GM18526 (cell line): ENCODE results near the gene LNPEP.

Source experiments
- POLR2A ChIP-seq: IDR thresholded peaks from 3 replicates; pipeline ENCODE4 v1.6.1; 2011; ENCODE audit not compliant: insufficient read length; ENCODE audit errors: extremely low read depth

Gene LNPEP

DNA sequence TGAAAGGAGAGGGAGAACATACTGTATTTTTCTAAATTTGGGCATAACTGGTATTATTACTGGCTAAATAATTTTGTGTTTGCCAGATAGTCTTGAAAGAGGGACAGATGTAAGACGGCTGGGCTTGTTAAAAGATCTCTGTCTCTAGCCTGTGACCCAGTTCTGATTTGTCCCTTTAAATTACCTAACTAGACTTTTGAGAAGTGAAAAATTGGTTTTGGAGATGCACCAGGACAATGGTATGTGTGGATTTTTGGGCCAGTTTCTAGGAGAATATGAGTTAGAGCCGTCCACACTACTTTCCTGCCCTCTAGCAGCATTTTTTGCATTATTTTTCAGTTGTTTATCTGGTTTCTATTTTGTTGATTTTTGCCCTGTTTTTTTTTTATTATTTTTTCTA is 33.5 kb downstream of the LNPEP start:
- no peak for TF ChIP-seq POLR2A

DNA sequence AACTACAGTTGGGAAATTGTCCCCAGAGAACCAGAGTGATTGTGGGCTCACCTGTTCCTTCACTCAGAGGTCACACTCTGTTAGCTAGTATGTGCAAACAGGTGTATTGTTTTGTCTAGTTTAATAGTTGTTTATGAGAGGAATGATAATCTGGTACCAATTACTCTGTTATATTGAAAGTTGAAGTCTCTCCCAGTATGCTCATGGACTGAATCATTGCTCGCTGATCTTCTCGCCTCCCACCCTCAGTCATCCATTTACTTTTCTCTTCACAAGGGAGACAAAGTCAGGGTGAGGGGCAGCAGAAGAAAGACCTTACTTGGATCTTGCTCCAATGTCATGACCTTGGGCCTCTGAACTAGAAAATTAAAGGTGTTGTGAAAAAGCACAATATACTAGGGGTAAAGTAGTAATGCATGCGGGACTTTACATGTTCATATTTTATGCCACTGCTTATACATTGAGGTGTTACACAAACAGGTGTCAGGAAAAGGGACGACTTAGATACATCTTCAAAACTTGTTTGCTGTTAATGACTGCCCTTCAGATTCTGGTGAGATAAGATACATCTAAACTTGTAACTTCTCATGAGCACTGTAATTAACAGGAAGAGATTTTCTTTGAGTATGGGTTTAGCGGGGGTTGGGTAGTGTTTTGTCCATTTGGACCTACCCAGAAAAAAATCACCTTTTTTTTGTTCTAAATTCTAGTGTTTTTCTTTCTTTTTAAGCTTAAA is 36.9 kb downstream of the LNPEP start:
- TF ChIP-seq POLR2A: no peak

DNA sequence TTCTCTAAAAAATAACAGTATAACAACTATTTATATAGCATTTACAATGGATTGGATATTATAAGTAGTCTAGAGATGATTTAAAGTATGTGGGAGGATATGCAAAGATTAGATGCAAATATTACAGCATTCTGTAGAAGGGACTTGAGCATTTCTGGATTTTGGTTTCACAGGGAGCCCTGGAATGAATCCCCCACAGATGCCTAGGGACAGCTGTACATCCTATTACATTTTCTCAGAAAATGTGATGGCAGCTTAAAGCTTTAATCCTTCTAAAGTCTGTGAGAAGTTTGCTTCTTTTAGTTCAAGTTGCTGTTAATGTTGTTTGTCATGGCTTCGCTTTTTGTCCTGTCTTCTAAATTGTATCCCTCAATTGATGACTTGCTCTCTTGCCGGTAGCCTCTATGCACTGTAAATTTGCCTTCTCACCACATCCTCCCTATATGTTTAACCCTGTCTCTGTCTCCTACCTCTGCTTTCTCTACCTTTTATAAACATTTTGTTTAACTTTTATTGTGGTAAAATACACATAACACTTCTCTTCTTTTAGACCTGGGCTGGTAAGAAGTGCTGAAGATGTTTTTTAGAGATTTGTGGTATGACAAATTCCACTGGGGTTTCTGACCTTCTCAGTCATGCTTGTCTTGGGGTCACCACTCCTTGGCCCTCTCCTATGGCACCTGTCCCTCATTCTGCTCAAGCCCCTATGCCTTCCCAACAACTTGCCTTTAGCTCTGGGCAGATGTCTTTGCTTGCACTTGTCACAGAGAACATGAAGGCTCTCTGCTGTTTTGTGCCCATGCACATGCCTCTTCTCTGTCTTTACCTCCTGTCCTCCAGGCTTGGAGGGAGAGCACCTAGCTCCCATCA is 37.9 kb downstream of the LNPEP start:
- no peak for TF ChIP-seq POLR2A

DNA sequence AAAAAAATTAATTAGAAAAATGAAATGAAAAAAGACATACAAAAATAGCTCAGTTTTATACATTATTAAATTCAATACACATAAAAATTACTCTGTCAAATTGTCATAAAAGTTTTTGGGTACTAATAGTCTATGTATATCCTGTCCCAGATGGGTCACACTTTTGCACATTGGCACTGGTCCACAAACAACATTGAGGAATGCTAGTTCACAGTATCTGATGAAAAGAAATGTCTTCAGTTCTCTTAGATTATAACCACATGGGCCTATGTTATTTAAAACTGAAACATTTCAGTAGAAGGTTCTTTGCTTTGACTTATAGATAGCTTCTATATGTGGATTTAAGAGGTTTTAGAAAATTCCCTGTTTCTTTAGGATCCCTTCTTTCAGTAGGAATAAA is 39.8 kb downstream of the LNPEP start:
- no peak for TF ChIP-seq POLR2A

DNA sequence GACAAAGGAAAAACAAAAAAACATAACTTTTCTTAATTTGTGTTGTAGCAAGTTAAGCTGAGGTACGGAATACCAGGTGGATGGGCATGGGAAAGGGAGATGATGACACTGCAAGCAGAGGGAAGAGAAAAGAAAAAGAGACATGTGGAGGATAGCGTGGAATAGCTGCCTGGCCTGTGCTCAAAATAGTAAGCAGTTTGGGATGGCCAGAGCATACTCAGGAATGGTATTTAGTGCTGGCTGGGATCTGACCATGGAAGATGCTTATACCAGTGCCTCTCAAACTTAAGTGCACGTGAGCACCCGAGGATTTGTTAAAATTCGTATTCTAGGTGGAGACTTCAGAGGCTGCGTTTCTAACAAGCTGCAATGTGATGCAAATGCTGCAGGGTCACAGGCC is 41.3 kb downstream of the LNPEP start:
- TF ChIP-seq POLR2A: no peak

DNA sequence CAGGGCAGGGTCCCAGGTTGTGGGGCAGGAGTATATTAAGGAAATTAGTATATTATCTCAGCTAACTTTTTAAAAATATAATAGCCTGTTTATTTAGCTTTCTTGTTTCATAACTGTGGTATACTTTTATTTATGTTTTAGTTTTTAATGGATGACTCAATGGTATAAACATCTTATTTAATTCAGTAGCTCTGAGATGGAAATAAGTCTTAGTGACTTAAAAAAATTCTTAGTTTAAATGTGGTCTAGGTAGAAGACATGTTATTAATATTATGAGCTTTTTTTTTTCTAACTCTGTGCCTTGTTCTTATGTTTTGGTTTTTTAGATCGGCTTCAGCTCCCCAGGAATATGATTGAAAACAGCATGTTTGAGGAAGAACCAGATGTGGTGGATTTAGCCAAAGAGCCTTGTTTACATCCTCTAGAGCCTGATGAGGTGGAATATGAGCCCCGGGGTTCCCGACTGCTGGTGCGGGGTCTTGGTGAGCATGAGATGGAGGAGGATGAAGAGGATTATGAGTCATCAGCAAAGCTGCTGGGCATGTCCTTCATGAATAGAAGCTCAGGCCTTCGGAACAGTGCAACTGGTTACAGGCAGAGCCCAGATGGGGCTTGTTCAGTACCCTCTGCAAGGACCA is 43.1 kb downstream of the LNPEP start:
- TF ChIP-seq POLR2A: no peak

DNA sequence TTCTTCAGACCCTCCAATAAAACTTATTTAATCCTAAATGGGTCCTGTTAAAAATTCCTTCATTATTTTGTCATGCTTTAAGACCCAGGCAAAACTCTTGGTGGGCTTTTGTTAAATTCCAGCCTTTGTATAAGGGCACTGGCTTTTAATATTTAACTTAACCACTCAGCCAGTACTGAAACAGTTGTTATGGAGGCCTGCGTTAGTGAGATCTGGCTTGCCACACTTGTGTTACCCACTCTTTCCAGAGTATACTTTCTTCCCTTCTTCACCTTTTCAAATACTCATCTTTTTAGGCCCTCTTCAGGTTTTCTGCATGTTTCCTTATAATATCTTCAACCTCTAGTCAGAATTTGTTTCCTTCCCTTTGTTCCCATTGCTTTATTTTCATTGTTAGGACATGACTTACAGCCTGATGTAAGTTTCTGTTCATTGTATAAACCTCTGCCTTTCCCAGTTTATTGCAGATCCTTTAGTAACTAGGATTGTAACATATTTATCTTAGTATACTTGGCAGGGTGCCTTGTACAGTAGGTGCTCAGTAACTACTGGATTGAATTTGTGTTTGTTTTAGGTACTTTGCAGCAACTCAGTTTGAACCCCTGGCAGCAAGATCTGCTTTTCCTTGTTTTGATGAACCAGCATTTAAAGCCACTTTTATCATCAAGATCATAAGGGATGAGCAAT is 48.8 kb downstream of the LNPEP start:
- TF ChIP-seq POLR2A: no peak

DNA sequence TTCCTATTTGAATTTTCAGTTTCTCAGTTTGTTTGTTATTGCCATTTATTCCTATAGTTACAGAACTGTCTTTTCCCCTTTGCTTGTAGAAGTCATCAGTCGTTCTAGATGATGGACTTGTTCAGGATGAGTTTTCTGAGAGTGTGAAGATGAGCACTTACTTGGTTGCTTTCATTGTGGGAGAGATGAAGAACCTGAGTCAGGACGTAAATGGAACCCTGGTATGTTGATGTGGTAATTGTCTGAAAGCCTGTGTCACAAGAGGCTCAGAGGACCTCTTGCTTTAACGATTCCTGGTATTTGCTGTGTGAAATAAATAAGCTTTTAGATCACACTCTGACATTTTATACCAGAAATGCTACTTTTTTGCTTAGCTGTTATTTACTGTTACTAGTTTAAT is 50.6 kb downstream of the LNPEP start:
- no peak for TF ChIP-seq POLR2A

DNA sequence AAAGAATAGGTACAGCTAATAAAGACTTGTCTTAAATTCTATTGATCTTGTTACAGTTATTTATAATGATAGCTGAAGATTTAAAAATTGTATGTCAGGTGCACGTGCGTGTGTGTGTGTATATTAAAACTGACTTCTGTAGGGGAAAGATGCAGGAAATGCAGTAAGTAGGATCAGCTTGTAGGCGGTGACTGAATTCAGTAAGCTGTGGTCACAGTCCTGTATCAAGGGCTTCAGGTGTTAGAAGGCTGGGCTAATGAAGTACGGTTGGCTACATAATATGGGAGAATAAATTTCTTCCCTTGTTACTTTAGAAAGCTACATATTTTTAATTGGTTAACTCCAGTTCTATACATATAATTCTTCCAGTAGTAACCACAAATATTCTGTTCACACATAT is 54.2 kb downstream of the LNPEP start:
- no peak for TF ChIP-seq POLR2A

DNA sequence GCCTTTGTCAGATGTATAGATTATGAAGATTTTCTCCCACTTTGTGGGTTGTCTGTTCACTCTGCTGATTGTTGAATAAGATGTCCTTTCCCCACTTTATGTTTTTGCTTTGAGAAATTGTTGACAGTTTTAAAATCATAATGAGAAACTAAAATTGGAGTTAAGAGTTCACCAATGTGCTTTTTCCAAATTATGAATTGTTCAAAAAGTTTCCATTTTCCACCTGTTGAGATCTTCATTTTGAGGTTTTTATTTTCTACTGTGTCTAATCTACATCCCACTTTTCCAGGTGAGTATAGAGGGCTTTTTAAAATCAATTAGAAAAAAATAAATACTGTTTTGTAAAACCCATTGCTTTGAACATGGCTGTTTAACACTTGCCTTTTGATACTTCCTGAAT is 55.8 kb downstream of the LNPEP start:
- TF ChIP-seq POLR2A: no peak

DNA sequence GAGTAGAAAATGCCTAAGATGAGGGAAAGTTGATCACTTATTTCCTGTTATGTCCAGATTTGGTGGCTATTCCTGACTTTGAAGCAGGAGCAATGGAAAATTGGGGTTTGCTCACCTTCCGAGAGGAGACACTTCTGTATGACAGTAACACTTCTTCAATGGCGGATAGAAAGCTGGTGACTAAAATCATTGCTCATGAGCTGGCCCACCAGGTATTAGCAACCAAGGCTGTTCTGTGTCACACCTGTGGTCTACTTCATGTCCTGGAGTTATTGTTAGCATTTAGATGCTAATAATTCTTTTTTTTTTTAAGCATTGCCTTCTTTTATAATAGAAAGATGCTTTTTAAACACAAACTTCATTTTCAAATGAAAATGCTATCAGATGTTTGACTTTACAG is 57.9 kb downstream of the LNPEP start:
- TF ChIP-seq POLR2A: no peak

DNA sequence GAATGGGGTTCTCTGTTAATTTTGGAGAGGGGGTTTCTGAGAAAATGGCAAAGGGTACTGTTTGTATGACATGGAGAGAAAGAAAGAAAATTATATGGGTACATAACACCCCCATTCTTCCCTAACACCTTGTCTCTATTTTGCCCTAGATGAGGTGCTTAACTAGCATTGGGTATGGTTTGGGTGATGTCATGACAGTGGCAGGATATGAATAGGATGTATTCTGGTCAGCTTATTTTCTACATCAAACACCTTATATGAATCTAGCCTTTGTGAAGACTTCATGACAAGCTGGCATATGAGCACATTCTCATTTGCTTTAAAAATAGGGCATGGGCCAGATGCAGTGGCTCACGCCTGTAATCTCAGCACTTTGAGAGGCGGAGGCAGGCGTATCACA is 58.6 kb downstream of the LNPEP start:
- no peak for TF ChIP-seq POLR2A

DNA sequence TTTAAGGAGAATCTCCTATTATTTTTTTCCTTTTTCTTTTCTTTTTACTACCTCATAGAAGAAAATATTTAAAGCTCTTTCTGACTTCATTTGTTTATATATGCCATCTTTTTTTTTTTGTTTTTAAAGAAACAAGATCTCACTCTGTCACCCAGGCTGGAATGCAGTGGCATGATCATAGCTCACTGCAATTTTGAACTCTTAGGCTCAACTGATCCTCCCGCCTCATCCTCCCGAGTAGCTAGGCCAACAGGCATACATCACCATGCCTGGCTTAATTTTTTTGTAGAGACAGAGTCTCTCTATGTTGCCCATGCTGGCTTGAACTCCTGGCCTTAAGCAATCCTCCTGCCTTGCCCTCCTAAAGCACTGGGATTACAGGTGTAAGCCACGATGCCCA is 59.5 kb downstream of the LNPEP start:
- TF ChIP-seq POLR2A: no peak

DNA sequence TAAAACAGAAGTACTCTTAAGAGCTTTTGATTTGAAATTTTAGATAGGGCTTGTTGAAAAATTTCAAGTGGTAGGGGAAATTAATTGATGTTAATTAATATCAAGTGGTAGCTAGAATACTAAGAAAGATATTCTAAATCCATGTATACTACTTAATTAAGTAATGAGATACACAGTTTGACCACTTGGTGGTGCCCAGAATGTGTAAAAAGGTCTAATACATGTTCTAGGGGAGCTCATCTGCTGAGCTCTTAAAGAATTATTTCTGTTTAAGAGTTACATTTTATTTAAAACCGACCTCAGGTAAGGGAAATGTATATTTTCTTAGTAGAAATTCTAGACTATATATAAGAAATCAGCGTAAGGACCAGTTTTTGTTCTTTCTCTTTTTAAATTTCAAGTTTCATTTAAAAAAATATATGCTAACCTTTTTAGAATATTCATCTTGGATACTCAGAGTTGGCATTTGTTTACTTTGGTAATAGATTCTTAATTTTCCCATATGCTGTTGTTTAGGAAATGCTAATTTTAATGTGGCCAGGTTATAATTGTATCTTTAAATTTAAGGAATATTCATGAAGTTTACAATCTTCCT is 61.5 kb downstream of the LNPEP start:
- no peak for TF ChIP-seq POLR2A

DNA sequence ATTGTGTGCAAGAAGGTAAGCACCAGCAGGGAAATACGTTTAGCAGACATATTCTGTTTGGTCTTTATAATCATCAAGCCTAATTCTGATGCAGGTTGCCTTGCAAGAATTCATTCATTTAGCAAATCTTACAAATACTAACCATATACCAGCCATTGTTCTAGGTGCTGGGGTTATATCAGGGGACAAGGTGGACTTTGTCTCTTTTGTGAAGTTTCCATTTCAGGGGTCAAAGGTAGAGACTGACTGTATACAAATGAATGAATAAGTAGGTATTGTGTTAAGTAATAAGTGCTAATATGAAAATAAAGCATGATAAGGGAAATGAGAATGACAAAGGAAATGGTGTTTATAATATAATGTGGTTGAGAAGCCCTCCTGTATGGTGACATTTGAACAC is 64.0 kb downstream of the LNPEP start:
- no peak for TF ChIP-seq POLR2A
